SHP77 treated with DMSO at 0.1 percent for 48 hours (cell line): Measurements from ENCODE around the gene ASCL1.

ENCODE experiments used
- DNase-seq: peaks from one replicate; lab custom pipeline; 2025; lab: John Stamatoyannopoulos, UW

The ASCL1 gene

DNA sequence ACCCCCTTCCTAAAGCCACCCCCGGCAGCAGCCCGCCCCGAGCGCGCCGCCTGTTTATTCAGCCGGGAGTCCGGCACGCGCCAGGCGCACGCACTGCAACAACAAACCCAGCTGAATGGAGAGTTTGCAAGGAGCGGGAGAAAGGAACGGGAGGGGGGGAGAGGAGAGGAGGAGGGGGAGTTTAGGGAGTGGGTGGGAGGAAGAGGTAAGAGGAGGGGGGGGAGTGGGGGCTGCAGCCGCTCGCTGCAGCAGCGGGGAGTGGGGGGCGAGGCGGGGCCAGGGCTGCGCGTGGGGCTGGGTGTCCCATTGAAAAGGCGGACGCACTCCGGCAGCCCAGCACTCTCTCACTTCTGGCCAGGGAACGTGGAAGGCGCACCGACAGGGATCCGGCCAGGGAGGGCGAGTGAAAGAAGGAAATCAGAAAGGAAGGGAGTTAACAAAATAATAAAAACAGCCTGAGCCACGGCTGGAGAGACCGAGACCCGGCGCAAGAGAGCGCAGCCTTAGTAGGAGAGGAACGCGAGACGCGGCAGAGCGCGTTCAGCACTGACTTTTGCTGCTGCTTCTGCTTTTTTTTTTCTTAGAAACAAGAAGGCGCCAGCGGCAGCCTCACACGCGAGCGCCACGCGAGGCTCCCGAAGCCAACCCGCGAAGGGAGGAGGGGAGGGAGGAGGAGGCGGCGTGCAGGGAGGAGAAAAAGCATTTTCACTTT, at the start of gene ASCL1:
Gene ASCL1 (plus strand): TSS at position 336 of the 712 bp plus-strand sequence. CDS start 571 bp downstream, outside the sequence.
- peak; percentile 88 for DNase-seq

DNA sequence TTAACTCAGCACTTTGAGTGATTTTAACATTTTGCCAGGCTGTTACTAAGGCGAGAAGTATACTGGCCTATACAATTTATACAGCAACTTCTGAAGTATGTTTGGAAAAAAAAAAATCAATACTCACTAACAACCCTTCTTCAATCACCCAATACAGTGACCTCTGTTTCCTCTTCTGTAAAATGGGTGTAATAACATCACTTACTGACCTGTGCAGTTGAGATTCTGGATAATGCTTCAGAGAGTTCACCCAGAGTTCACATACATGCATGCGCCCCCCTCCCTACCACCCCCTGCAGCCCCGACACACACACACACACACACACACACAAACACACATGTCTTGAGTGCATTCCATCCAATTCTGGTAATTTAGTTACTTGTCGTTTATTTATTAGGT, 49.6 kb upstream of the ASCL1 start:
- DNase-seq: no peak

DNA sequence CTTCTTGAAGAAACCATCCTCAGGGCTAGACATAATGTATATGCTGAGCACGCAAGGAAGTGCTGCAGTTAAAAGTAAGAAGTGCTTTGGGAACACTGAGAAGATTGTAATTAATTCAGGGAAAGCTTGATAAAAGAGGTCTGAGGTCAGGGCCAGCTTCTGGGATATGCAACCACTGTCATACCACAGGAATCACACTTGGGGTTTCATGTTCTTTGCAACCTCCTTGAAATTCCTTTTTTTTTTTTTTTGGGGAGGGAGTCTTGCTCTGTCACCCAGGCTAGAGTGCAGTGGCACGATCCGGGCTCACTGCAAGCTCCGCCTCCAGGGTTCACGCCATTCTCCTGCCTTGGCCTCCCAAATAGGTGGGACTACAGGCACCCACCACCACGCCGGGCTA, 47.3 kb upstream of the ASCL1 start:
- DNase-seq: no peak

DNA sequence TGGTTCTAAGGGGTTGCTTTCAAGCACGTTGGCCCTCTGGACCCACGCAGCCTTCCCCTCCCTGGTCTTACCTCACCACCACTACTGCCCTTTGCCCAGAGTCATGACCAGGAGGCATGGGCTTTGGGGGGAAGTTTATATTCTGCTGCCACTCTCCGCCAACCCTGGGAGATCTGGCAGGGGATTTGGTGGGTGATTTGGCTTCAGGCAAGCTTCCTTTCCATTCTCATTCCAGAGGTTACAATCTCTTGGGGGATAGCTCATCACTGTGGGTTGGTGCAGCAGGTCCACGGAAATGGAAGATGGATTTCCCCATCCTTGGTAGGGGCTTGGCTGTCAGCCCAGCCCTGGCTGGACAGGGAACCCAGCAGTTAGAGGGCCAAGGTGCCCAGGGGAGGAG, 46.7 kb upstream of the ASCL1 start:
- no peak for DNase-seq

DNA sequence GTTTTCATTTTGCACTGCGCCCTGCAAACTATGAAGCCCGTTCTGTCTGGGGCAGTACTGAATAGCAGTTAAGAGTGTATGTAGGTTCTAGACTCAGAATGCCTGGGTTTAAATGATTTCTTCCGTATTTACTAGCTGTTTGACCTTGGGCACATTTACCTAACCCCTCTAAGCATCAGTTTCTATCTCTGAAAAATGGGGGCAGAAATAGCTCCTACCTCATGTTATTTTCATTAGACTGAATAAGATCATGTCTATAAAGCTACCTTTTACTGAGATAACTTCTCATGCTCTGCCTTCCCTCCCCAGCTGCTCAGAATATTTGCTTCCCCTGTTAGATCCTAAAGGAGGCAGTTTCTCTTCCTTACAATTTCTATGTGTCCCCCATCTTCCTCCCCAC, 46.2 kb upstream of the ASCL1 start:
- no peak for DNase-seq

DNA sequence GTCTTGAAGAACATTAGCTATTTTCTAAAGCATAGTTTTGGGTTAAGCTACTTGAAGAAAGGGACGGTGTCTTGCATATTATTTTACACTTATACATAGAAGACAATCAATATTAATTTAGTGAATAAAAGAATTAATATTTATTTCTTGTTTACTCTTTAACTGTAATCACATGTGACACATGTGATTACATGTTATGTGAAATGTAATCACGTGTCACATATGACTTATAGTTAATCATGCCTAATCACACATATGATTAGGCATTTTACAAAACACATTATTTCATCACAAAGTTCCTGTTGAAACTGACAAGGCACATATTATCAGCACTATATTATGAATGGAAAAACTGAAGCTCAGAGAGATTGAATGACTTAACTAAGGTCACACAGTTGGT, 45.2 kb upstream of the ASCL1 start:
- DNase-seq: no peak

DNA sequence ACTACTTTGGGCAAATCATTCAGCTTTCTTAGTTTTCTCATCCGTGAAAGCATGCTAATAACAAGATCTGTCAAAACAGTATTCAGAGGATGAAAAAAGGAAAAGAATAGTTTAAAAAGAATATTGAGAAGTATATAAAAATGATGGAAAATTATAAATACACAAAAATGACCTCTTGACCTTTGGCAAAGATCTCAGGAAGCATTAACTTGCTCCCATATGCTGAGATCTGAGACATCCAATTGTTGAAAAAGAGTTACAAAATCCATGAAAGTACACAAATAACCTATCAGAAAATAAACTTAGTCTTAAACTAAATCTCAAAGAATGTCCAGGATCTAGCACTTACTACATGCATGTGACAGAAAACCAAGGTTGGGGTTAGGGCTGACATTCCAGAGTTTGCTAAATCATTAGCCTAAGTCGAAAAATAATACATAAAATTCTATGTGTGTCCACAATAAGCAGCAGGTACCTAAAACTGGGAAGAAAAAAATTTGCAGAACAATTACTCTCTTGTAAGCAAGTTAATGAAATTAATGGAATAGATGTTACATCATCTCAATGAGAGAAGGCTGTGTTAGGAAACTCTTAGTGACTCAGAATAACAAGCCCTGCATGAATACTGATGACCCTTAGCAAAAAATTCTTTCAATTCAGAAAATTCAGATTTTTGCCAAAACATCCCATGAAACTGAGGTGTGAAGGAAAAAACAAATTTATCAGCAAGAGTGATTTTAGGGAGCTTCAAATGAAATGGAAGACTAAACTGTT, 43.8 kb upstream of the ASCL1 start:
- DNase-seq: no peak

DNA sequence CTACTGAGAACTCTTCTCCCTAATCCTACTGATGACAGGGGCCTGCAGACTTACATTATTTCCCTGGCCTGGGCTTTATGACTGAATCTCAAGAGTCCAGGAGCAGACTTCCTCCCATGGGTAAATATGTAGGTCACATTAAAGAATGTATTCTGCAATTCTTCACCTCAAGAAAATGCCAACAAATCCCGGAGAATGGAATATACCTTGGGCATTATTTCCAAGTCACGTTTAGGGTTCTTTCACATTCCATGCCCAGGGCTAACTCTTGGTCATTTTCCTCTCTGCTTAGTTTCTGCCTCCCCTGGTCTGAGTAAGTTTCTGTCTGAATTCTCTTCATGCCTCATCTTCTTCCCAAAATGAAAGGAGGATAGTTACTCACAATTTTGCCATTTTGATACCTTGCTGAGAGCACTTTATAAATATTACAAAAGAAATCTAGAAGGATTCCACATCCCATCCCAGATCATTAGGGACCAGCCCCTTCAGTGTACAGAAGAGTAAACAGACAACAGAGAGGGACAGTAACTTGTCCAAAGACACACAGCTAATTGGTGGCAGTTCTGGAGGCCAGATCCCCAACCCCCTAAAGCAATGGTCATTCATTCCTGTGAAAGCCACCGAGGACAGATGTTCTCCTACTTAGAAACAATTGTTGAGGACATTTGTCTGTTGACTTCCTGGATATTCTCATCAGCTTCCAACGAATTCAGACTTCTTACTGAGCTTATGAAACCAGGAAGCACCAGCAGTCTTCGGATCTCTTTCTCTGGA, 41.0 kb upstream of the ASCL1 start:
- no peak for DNase-seq

DNA sequence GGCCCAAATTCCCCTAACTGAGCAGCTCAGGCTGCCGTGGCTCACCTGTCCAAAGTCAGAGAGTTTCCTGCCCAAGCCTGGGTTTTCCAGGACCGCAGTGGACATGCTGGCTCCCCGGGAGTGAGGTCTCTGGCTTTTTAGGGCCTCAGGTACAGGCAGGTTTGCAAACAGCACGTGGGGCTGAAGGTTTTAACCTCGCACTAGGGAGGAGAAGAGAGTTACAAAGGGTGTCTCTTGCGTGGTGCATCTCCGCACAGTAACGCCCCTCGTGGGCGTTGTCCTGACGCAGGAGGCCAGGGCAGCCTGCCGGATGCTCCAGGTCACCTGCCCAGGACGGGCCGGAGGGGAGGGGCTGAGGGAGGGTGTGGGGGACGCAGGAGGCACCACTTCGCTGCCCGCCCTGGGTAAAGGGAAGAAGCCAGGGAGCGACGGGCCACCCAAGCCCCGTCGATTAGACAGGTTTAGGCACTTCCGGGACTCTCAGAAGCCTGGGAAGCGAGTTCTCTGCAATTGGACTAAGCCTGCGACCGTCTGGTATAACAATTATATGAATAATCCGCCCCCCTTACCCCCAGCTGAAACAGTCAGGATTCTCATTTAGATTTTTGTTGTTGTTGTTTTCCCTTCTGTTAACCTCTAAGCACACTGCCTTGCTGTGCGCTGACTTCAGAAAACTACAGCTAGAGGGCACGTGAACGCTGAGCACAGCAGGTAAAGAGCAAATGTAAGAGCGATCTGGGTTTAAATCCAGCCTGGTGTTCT, 40.3 kb upstream of the ASCL1 start, which contains the start of gene PAH:
Gene PAH (minus strand): TSS at position 219 of the 762 bp plus-strand sequence. CDS start 114 bp downstream, at position 105.
- DNase-seq: no peak

DNA sequence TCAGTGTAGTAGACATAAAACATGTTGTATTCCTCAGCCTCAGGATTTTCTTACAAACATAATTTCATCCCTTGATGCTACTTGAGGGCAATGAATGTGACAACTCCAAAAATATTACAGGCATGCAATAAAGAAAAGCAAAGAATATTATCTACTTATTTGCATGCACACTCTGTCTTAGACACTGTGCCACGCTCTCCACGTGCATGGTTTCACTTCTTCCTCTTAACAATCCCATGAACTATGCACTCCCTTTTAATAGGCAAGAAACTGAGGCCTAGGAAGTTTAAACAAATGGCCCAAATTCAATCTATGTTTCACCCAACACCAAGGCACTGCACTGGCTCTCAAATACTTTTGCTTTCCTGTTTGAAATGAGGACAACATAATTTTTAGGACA, 38.6 kb upstream of the ASCL1 start:
- DNase-seq: no peak

DNA sequence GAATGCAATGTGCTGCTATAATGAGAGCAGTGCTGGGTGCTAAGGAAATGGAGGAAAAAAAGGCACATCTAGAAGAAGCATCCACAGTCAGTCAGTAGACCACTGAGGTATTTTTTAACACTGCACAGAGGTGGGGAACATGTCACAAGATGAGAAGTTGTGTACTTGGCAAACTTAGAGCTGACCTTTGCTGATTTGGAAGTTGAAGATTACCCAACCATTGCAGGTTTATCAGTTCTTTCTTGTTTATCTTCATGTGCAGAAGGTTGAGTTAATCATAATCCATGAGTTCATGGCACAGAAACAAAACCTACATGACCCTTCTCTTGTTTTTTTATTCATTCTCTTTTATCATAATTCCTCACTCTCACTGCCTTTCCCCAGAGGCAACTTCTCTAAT, 37.2 kb upstream of the ASCL1 start:
- DNase-seq: no peak

DNA sequence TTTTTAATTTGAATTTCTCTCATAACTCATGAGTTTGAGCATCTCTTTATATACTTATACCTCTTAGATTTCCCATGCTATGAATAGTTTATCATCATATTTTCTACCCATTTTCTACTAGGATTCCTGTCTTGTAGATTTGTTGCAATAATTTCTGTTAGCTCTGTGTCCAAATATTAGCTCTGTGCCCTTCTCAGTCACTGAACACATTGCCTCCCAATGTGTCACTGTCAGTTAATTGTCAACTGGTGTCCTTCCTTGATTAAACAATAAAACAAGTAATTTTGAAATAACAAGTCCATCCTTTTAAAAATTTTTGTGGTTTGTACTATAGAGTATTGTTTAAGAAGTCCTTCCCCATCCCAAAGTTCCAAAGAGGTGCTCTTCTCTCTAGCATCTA, 36.2 kb upstream of the ASCL1 start:
- no peak for DNase-seq

DNA sequence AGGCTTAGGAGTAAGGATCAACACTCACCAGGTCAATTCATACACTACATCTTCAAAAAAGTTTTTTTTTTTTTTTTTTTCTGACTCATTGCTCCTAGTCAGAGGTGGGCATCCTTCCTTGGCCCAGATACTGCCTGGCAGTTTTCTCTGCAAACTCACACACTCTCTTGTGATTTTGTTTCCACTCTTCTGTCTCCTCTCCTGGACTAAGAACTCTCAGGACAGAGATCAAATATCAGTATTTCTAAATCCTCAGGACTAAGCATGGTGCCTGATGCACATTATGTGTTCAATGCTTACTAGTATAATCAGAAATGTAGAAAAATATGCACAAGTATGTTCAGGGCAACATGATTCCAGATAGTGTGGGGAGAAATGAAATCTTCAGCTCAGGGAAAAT, 30.3 kb upstream of the ASCL1 start:
- DNase-seq: no peak

DNA sequence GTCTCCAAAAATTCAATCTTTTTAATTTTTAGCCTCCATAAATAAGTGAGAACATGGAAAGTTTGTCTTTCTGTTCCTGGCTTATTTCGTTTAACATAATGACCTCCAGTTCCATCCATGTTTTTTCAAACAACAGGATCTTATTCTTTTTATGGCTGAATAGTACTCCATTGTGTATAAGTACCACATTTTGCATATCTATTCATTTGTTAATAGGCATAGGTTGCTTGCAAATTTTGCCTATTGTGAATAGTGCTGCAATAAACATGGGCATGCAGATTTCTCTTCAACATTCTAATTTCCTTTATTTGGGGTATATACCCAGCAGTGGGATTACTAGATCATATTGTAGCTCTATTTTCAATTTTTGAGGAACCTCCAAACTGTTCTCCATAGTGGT, 24.3 kb upstream of the ASCL1 start:
- DNase-seq: no peak

DNA sequence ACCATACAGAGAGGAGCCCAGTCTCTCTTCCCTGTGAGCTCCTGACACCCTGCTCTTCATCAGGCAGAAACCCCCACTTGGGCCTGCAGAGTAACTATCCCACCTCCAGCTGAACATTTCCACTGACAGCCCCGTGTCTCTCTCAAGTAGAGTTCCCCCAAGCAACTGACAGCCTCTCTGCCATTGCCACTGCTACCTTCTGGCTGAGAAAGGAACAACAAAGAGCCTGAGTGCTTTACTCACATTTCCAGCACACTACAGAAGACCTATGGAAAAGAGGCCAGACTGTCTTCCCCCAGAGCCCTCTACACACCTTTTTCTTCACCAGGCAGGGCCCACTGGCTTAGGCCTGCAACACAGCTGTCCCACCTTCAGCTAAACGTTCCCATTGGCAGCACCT, 18.4 kb upstream of the ASCL1 start:
- no peak for DNase-seq

DNA sequence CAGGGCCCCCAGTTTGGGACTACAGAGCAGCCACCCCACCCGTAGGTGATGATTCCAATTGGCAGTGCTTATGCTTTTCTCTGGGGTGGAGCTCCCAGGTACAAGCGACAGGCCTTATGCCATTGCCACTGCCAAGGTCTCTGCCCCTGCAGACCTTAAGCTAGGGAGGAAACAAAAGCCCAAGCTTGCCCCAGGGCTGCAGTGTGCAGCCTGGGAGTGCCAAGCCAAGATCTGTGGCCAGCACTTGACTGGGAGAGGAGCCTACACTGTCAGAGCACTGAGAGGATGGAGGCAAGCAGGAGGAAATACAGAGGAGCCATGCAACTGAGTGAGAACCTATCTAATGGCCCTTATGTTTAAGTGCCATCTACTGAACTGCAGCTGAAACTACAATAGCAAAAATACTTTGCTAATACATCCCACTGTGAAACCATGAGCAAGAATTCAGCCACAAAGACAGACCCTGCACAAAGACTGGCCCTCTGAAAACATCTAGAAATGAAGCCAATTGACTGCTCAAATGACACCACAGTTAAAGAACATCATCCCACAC, 17.7 kb upstream of the ASCL1 start:
- no peak for DNase-seq

DNA sequence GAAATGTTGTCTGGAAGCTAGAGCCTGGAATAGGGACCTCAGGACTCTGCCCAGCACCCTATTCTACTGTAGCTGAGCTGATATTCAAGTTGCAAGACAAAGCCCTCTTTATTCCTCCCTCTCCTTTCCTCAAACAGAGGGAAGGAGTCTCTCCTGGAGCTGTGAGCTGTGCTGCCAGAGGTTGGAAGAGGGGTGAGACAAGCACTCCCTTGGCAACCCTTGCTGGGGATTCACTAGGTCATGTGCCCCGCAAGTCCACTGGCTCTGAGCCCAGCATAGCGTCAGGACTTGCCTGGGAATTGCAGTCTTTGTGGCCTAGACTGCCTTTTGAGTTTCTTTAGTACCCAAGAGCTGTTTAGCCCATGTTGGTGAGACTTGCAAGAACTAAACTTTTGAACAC, 11.4 kb upstream of the ASCL1 start:
- no peak for DNase-seq

DNA sequence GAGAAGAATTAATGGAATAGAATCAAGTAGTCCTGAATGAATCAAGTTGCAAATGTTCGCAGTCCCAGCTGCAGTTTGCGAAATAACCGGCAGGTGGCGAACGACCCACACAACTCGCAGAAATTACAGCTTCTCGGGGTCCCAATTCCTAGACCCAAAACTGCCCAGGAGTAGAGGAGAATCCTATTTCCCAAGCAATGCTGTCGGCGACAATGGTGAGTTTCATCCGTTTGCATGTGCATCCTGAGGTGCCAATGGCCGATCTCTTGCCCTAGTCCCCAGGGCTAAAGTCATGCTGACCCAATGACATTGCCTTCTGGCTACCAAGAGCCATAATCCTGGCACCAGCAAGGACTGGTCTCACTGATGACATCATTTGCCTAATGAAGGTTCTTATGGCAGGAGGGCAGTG, 8.5 kb upstream of the ASCL1 start:
- peak; percentile 92 for DNase-seq

DNA sequence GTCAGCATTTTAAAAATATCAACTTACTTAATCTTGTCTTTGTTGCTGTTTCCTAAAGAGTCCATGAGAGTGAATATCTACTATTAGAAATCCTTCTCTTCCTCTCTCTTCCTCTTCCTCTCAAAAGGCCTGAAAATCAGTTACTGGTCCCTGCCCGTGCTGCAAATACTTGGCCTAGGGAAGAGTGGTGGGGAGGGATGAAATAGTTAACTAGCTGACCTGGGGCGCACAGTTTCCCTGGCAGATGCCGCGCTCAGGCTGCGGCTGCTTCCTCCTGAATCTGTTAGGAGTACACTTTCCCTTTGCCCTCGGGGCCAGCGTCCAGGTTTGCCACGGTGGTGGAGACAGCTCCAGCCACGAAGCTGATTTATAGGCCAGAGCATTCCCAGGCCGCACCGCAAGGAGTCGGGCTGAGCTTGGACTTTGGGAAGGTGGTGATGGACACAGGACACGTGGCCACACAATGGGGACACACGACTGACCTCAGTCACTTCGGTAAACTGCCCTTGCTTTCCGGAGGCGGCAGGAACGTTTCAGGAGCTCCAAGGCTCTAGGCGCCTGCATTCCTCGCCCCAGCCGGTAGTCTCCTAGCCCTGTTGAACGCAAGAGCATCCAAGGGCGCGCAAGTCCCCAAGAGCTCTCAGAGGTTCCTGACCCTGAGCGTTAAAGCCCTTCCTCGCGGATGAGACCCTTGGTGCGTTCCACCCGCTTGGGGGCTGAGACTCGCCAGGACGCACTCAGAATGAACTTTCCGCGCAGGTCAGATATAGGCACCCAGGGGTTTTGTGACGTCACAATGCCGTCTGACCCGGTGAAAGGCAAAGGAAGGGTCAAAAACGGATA, 7.1 kb upstream of the ASCL1 start:
- DNase-seq: peak; percentile 71

DNA sequence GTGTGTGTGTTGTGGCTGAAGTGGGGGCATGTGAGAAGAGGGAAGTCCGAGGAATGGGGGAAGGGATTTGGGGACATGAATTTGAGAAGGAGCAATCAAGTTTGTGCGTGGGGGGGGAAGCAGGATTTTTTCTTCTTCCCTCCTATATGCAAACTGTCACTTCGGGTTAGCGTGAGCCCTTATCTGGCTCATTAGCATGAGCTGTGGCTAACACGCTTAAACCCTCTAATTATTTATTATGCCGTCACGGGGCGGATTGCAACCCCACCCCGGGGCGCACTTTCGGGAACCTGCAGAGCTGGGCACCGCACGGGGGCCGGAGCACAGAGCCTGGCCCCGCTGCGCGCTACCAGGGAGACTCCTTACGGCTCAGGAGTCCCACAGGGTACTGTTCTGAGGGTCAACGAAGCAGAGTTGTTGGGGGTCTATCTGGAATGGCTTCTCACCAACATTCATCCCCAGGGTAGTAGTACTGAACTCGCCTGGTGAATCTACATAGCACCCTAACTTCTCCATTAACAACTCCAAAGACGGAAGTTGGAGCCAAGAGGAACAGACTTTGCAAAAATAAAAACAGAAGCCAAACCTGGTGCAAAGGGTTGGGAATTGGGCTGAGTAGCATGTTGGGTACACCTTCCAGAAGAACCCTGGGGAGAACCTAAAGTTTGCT, 6.4 kb upstream of the ASCL1 start:
- no peak for DNase-seq
